Upper lobe of left lung (tissue), 4 donors: ENCODE data around the gene ATF7.

Experiments used
- EP300 ChIP-seq, 4 donors: sonication (generic); formaldehyde crosslinking; IDR thresholded peaks; one replicate each; pipeline ENCODE4 v1.5.1; 2017; ENCODE audit warnings: antibody characterized with exemption in 4 of 4, control low read depth in 2 of 4
- TF ChIP-seq, protein P1 (sequence below), 6 experiments: fragments of 450-650 bp in 4 of 6; fragments of 200-600 bp in 2 of 6; sonication (generic) in 2 of 6; IDR thresholded peaks; one replicate each; pipeline ENCODE4 v1.5.1; 2016 to 2019; ENCODE audit warnings: antibody characterized with exemption in 6 of 6

- TF ChIP-seq, protein P1, sequence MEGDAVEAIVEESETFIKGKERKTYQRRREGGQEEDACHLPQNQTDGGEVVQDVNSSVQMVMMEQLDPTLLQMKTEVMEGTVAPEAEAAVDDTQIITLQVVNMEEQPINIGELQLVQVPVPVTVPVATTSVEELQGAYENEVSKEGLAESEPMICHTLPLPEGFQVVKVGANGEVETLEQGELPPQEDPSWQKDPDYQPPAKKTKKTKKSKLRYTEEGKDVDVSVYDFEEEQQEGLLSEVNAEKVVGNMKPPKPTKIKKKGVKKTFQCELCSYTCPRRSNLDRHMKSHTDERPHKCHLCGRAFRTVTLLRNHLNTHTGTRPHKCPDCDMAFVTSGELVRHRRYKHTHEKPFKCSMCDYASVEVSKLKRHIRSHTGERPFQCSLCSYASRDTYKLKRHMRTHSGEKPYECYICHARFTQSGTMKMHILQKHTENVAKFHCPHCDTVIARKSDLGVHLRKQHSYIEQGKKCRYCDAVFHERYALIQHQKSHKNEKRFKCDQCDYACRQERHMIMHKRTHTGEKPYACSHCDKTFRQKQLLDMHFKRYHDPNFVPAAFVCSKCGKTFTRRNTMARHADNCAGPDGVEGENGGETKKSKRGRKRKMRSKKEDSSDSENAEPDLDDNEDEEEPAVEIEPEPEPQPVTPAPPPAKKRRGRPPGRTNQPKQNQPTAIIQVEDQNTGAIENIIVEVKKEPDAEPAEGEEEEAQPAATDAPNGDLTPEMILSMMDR (IDR thresholded peaks at IDR 0.05), result no peak
- no peak for TF ChIP-seq EP300 (IDR thresholded peaks at IDR 0.05)
These were observed 134.0 kb downstream of the ATF7 start for GRCh38 chr12:53492188-53492587.
